ENCODE measurements around the gene TEKT4. TPM values are rescaled to one million over a fixed set of nuclear protein-coding genes. Genes with fewer than 3 reads are reported as not detected.
"Not testable (repeated sequence)": the region's sequence is repeated elsewhere in the genome, so short reads cannot be mapped to it uniquely, and the experiment has no call there.

TEKT4 gene
- total RNA-seq, 1 donor from 2014 or later: not detected

DNA sequence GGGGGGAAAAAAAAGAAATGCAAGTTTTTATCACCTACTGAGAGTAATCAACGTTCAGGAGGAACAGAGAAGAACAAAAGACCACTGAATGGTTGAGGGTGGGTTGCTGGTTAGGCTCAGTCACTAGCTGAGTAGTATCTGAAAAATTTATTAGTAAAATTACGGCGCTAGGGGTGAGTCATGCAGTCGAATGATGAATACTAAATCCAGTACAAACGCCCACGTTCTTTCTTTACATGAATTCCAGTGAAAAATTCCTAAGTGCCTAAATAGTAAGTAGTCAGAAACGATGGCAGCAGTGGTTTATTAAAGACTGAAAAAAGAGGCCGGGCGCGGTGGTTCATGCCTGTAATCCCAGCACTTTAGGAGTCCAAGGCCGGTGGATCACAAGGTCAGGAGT is 52.0 kb downstream of the TEKT4 start:
- Histone ChIP-seq H2AFZ (replicated peaks) (no peak overlapping the region), H3K9me3 (ENCODE audit: low read depth) (peaks cover 16% of the 10 kb centered on the region), H3K4me3 (no peak overlapping the region), H3K27ac (no peak overlapping the region), H4K20me1 (ENCODE audit: low read depth) (no peaks in the 10 kb centered on the region), H3K79me2 (ENCODE audit: low read depth) (no peaks in the 10 kb centered on the region), H3K4me2 (no peak overlapping the region), H3K36me3 (no peaks in the 10 kb centered on the region), H3K9ac (no peak overlapping the region), H3K27me3 (no peaks in the 10 kb centered on the region), H3F3A (ENCODE audit: low read depth) (no peaks in the 10 kb centered on the region), H3K4me1 (no peaks in the 10 kb centered on the region)
- H3K36me3 Mint-ChIP-seq: no peaks in the 10 kb centered on the region
- H3K27me3 Mint-ChIP-seq (ENCODE audit: insufficient read depth, low read depth): peaks cover 6% of the 10 kb centered on the region
- no peak for TF ChIP-seq EZH2 (IDR thresholded peaks at IDR 0.05)
- TF ChIP-seq EZH2phosphoT487 (IDR thresholded peaks at IDR 0.05): no peak
- TF ChIP-seq, protein P1, sequence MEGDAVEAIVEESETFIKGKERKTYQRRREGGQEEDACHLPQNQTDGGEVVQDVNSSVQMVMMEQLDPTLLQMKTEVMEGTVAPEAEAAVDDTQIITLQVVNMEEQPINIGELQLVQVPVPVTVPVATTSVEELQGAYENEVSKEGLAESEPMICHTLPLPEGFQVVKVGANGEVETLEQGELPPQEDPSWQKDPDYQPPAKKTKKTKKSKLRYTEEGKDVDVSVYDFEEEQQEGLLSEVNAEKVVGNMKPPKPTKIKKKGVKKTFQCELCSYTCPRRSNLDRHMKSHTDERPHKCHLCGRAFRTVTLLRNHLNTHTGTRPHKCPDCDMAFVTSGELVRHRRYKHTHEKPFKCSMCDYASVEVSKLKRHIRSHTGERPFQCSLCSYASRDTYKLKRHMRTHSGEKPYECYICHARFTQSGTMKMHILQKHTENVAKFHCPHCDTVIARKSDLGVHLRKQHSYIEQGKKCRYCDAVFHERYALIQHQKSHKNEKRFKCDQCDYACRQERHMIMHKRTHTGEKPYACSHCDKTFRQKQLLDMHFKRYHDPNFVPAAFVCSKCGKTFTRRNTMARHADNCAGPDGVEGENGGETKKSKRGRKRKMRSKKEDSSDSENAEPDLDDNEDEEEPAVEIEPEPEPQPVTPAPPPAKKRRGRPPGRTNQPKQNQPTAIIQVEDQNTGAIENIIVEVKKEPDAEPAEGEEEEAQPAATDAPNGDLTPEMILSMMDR (IDR thresholded peaks at IDR 0.05): no peak
- H3K9me3 Mint-ChIP-seq: no peaks in the 10 kb centered on the region
- DNase-seq (ENCODE audit: low spot score): no peak
- no peak overlapping the region for H3K27ac Mint-ChIP-seq
- no peak overlapping the region for H3K4me3 Mint-ChIP-seq
- no peaks in the 10 kb centered on the region for H3K4me1 Mint-ChIP-seq

DNA sequence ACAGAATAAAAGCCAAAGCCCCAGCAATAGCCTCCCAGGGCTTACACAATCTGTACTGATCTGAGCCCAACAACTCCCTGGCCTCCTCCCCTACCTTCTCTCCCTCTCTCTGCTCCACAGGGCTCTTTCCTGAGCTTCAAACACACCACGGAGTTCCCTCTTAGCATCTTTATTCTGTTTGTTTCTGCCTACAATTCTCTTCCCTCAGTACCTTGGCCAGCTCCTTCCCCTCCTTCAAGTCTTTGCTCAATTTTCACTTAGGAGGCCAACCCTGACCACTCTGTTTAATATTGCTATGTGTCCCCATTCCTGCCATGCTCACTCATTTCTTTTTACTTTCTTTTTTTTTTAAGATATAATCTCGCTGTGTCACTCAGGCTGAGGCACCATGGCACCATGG is 53.8 kb downstream of the TEKT4 start:
- not testable (repeated sequence) for H3K9me3 ChIP-seq (ENCODE audit: low read depth); H3K27me3 Mint-ChIP-seq (ENCODE audit: insufficient read depth, low read depth); H3K79me2 ChIP-seq (ENCODE audit: low read depth); H3K4me3 Mint-ChIP-seq; H3K36me3 Mint-ChIP-seq; H3K27me3 ChIP-seq; H3K4me3 ChIP-seq; H3F3A ChIP-seq (ENCODE audit: low read depth); H3K9ac ChIP-seq; H3K4me1 ChIP-seq; H3K9me3 Mint-ChIP-seq; H2AFZ ChIP-seq (replicated peaks); H3K36me3 ChIP-seq; H4K20me1 ChIP-seq (ENCODE audit: low read depth); DNase-seq (ENCODE audit: low spot score); H3K4me2 ChIP-seq; H3K4me1 Mint-ChIP-seq; H3K27ac Mint-ChIP-seq; H3K27ac ChIP-seq

Small RNAs within 50 kb of the gene (small RNA-seq; reads per million reads assigned to genes)
- not detected for gene RNU6-1320P

Other genes starting within 250 kb of the TEKT4 start
- gene MAL, start 154.3 kb downstream of the TEKT4 start, total RNA-seq (ENCODE audit: low replicate concordance): not detected in 2 replicates

All from neural progenitor cell (in vitro differentiated cells).